ENCODE data around the gene HTR1E.
"Not testable (repeated sequence)": the region's sequence is repeated elsewhere in the genome, so short reads cannot be mapped to it uniquely, and the experiment has no call there.

The HTR1E gene, protein sequence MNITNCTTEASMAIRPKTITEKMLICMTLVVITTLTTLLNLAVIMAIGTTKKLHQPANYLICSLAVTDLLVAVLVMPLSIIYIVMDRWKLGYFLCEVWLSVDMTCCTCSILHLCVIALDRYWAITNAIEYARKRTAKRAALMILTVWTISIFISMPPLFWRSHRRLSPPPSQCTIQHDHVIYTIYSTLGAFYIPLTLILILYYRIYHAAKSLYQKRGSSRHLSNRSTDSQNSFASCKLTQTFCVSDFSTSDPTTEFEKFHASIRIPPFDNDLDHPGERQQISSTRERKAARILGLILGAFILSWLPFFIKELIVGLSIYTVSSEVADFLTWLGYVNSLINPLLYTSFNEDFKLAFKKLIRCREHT

DNA sequence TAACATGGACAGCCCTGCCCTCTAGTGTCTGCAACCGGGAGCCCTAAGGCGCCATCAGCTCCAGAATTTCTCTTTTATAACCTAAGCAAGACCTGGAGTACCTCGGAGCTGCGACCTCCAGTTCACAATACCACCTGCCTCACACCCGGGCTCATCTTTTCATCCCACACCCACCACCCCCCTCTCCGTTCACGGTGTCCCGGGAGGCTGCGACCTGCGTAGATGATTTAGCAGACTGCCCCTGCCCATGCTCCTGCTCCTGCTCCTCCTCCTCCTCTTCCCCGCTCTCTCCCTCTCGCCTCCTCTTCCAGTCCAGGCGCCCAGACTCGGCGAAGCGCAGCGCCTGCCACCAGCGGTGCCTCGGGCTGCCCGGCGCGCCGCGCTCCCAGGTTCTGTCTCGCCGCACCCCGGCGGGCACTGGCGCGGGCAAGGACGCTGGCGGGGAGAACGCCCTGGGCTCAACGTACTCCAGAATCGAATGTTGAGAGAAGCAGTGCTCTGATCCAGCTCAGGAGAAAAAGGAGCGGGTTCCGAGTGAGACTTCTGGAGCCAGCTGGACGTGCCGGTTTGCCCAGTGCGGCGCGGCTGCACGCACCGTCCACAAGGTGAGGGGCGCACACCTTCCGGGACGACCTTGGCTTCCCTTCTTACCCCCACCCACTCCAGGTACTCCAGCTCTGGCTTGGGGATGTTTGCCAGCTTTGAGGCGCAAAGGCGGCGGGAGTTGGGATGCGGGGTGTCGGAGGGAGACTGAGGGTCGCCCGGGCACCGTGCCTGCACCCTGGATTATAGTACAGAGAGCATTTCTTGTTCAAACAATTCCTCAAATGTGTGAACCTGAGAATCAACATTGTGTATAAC is at the start of gene HTR1E:
TSS of gene HTR1E (plus strand) at position 310 of the 861 bp plus-strand sequence. CDS start 77,807 bp downstream, outside the sequence.
- no peak for DNase-seq

DNA sequence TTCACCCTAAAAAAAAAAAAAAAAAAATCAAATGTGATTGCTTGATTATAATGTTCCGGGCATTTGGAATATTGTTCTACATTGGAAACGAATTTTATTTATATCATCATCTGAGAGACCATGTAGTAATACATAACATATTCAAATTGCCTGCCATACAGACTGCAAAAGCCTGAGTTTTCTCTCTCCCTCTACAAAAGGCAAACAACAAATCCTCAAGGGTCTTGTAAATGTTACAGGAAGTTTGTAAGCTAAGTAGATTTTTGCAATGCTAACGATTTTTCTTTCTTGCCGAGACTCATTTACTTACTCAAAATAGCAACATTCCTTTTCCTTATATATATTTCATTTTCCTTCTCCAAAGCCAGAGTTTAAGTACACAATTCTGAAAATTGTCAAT is 49.0 kb upstream of the HTR1E start:
- no peak for DNase-seq

DNA sequence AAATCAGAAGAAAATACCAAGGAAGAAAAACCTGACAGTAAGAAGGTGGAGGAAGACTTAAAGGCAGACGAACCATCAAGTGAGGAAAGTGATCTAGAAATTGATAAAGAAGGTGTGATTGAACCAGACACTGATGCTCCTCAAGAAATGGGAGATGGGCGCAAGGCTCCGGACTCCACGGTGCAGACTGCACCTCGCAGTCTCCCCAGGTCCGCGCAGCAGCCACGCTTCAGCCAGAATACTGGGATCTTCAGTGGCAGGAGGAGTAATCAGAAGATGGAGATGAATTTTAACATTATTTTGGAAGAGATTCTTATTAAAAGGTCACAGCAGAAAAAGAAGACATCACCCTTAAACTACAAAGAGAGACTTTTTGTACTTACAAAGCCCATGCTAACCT is 40.1 kb upstream of the HTR1E start:
- not testable (repeated sequence) for DNase-seq

DNA sequence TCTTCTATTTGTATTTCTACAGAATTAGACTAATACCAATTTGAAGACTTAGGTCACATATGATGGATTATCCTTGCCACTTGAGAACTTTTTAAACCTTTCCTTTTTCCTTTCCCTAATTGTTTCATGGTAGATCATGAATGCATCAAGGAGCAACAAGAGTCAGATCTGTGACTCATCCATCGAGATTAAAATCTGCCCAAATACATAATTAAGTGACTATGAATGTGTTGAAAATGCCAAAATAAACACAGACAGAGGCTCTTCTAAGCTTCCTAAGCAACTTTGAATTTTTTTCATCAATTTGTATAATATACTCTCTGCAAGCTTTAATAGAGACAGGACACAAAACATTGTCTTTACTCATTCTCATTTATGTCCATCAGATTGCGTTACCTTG is 23.5 kb upstream of the HTR1E start:
- no peak for DNase-seq

DNA sequence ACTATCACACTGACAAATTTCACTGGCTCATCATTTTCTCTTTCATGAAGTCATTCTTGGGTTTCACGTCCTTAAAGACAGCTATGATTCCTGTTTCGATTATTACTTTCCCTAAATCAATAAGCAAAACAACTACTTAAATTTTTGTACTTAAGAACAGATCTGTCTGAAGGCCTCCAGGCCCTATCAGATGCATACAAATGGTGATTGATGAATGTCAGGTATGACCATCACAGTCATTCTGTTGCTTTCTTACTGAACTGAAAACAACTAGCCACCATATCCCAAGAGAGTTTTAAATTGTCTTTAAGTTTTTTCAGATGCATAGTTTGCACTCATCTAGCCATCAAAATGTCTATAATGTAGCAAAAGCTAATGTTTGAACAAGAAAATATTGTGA is 20.9 kb upstream of the HTR1E start:
- no peak for DNase-seq

DNA sequence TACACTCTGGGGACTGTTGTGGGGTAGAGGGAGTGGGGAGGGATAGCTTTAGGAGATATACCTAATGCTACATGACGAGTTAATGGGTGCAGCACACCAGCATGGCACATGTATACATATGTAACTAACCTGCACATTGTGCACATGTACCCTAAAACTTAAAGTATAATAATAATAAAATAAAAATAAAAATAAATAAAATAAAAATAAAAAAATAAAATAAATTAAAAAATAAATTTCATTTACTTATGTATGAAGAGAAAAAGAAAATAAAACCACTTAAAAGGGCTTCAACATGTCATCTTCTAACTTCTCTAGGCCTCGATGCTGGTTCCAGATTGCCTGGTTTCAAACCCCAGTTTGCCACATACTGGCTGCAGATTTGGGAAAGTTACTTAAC is 10.2 kb upstream of the HTR1E start:
- not testable (repeated sequence) for DNase-seq

DNA sequence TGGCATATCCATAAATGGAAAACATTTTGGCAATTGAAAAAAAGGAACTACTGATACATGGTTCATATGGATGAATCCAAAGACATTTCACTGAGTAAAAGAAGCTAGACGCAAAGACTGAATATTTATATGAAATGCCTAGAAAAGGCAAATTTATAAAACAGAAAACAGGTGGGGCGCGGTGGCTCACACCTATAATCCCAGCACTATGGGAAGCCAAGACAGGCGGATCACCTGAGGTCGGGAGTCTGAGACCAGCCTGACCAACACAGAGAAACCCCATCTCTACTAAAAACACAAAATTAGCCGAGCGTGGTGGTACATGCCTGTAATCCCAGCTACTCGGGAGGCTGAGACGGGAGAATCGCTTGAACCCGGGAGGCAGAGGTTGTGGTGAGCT is 9.5 kb upstream of the HTR1E start:
- DNase-seq: not testable (repeated sequence)

DNA sequence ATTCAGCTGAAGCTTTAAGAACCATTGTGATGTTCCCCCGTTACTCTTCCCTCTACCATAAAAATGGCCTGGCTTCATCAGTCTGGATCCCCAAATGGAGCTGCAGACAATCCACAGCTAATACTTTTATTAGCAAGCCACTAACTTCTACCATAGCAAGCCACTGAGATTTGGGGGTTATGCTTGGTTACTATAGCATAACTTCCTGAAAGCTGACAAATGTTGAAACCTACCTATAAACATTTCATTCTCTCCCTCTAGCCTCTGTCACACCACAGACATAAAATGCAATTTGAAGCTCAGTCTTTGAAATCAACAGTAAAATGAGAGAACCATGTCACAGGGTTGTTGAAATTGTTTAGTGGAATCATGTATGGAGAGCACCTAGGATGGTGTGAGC is 3.0 kb upstream of the HTR1E start:
- DNase-seq: no peak

DNA sequence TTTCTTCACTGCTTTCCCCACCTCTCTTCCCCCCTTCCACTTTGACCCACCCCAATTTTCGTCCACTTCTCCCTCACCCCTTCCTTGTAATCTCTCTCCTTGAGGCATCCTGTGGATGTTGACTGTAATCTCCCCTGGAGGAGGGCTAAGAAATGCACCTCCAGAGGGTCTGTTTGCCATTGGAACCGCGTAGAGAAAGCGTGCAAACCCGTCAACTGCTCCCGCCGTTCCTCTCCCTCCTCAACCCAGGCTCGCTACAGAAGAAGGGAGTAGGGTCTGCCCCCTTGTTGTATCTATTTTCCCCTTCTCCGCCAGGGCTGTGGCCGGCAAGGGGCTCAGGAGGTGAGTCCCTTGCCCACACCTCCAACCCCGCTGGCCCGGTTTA is 502 bp upstream of the HTR1E start:
- DNase-seq: no peak

DNA sequence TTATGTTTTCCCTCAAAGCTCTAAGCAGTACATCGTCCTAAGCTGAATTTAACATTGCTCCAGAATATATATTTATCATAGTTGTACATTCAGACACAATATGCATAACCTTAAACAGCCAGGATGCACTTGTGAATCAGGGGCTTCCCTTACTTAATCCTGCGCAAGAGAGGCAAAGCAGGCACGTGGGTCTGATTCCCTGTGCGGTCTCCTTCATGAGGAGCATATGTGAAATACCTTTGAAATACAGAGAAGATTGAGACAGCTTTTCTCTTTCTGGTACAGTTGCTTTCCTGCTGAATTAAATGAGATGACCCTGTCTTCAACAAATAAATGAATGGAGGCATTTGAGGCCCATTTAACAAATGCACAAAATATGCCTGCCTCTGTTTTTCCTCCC is 1.5 kb downstream of the HTR1E start:
- no peak for DNase-seq

DNA sequence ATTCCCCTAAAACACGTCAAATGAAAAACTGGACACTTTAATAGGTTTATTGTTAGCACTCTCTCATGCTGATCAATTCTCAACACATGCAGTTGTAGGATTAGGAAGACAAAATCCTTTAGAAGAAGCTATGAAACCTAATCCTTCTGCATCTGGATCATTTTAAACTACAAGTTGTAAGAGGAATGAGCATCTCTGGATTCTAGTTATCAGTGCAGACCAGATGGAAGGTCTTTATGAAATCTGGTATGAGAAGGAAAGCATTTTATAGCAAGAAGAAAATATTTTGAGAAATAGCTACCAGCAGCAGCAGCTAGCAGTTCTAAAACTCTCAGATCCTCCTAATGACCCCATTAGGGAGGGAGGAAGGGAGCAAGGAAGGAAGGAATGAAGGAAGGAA is 4.1 kb downstream of the HTR1E start:
- DNase-seq: no peak

DNA sequence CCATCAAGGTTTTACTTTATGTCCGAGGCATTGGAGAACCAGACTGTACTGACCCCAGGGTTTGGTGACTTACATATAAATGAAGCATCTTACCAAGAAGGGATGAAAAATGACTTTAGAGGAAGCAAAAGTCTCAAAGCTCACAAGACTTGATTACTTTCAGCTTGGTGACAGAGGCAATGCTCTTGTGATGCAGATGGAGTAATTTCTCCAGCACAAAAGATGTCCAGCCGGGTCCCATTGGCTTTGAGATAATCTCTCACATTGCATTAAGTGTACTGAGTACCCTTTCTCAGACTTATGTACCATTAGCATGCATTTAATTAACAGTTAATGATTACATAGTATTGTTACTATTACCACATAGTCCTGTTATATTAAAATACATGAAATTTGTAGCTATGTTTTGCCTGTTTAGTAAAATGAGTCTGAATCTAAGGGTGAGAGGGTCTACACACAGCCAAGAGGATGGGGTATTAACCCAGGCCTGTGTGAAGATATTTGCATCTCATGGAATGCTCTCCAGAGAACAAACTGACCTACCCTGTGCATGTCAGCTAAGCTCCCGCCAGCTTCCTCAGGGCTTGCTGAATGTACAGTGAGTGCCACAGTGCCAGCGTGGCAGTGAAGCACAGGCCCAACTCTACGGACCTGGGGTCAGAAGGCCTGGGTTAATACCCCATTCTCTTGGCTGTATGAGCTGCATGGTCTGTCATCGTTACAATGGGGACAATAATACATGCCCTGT is 5.6 kb downstream of the HTR1E start:
- no peak for DNase-seq

DNA sequence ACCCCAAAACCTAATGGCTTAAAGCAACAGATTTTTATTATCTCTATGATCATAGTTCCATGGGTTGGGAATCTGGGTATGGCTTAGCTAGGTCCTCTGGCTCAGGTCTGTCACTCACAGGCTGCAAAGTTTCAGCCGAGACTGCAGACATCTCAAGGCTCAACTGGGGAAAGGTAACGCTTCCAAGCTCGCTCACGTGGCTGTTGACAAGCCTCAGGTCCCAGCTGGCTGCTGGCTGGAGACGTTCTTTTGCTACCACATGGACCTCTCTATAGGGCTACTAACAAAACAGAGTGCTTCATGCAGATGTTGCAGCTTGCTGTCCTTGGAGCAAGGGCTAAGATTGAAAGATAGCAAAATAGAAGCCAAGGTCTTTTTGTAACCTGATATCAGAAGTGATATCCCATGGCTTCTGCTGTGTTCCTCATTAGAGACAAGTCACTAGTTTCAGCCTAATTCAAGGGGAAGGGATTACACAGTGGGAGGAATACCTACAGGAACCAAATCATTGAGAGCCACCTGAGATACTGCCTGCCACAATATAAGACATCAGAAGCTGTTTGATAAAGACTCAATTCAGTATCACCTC is 6.6 kb downstream of the HTR1E start:
- no peak for DNase-seq

DNA sequence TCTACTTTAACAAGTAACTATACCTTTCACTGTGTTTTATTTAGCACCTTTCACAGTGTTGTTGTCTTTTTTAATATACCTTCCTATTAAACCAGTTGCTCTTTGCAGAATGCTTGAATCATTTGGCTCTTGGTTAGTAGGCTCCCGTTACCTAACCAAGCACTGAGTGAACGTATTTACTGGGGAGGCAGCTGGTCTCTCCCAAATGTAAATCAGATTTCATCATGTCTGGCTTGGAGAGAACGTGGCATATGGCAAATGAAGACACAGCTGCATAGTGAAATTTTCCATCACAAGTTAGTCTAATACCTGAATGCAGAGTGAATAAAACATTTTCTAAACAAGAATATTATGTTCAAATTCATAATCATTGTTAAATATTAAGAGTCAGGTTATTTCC is 12.4 kb downstream of the HTR1E start:
- DNase-seq: no peak

DNA sequence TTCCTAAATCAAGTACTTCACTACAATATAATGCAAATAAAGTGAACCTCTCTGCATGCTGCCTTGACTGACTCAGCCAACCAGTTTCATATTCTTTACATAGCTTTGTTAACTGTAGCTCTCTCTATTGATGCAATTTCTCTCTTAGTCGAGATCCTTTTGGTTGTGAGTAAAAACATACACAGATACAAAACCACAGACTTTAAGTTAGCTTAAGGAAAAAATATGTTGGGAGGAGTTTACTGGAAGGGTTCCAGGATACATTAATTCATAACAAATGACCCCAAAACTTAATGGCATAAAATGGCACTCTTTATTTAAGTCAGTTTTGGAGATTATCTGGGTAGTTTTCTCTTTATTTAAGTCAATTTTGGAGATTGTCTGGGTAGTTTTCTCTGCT is 15.7 kb downstream of the HTR1E start:
- DNase-seq: no peak

DNA sequence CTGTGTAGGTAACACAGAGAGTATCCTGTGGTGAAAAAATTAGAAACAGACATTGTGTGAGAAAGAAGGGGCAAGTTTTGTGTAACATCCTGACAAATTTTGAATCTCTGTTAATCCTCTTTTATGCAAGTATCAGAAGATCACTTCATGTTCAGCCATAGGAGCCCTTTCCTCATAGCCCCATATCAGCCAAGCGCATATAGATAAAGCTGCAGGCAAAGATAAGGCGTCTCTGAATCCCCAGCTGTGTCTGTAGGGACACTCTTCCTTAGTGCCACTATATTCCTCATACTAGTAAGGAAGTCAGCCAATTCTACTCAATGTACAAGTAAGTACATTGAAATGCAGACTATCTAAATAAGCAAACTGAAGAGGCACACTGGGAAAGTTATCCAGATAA is 22.3 kb downstream of the HTR1E start:
- no peak for DNase-seq

DNA sequence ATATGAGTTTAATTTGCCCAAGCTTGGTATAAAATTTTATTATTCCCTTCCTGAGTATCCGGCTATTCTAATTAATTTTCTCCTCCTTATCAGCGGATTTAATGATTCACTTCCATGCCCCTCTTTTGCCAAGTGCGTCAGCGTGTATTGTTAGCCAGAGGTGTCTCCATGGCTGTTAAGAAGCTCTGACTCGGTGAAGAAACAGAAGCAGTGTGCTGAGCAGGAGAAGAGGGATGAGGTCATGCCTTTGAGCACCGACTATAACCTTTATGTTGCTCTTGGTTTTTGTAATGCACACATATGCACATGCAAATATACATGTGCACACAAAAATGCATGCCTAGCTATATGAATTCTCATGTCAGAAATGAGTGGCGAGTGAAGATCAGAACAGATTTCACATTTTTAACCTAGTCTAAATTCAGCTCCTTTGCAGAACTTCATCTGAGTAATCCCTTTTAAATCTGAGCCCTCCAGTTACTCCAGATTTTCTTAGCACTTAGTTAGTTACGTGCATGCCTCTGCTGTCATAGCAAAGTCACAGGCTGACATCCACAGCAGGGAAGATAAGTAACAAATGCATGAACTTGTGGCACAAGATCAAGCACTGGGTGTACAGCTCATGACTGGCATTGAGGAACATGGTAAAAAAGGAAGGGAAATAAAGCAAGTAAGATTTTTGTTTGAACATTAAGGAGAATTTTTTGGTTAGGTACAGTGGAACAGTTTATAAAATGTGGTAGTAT is 24.3 kb downstream of the HTR1E start:
- DNase-seq: no peak

DNA sequence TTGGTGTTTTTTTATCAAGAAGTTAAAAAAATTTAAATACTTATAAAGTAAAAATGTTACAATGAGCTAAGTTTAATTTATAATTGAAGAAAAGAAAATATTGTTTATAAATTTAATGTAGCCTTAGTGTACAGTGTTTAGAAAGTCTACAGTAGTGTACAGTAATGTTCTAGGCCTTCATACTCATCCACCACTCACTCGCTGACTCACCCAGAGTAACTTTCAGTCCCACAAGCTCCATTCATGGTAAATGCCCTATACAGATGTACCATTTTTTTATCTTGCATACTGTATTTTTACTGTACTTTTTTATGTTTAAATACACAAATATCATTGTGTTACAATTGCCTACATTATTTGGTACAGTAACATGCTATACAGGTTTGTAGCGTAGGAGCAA is 26.0 kb downstream of the HTR1E start:
- DNase-seq: no peak

DNA sequence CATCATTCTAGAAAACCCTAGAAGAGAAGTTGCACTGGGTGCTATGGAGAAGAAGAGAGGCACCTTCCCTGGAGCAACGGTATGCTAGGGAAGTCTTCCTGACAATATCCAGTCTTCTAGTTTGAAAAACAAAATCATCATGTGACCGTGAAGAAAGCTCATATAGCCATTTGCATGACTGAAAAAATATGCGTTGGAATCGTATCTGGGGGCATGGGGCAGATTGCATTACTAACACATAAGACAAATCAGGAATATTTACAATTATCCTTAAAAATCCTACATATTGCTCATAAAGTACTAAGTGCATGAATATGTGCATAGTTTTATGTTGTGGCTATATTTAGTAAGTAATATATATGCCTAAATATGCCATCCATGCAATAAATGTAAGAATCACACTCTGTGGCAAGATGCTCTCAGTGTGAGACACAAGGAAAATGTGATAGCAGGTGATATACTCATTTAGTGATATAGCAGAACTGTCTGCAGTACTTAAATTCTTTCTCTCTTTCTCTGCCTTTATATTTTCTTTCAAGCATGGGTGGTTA is 26.8 kb downstream of the HTR1E start:
- no peak for DNase-seq

DNA sequence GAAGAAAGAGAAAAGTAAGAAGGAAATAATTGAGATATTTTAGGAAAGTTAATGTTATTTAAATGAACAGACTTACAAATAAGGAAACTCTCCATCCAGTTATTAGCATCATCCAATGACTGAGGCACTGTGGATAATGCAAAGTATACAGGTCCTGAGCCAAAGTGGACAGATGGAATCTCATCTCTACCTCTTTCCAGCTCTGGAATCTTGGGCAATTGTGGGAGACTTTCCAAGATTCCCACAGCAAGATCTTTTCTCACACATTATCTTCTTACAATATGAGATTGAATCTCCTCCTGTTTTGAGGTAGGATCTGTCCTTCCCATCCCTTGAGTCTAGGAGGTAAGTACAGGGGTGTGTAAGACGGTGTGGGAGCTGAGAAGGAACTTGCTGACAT is 28.9 kb downstream of the HTR1E start:
- no peak for DNase-seq

DNA sequence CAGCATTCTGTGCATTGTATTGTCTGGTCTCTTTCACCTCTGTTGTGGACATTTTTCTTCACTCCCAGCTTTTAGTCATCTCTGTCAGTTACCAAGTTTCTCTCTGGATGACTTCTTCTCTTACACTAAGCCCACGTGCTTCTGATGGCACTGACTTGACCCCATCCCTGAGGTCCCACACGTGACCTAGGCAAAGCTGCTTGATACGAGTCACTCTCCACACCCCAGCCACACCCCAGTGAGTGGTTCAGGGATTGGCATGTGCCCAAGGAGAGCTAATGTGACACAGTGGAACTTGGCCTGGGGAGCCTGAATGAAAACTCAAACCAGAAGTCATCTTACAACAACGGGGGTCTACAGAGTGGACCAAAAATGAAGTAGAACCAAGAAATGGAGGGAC is 32.2 kb downstream of the HTR1E start:
- DNase-seq: no peak

DNA sequence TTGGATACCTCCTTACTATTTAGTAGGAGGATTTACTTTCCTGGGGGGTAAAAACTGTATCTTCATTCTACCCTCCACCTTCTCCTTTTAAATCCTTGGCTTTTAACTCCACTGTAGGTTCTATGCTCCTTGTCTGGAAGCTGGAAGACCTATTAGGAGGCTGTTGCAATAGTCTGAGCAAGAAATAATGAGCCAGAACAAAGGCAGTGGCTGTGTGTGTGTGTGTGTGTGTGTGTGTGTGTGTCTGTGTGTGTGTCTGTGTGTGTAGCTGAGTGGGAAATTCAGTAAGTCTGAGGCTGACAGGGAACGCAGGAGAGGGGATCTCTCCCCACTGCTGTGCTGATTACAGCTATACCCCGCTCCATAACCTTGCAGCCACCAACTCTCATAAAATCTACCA is 35.8 kb downstream of the HTR1E start:
- DNase-seq: no peak
